WTC11 (cell line): ENCODE results near the gene HNRNPH2.

Experiments
- CTCF ChIP-seq: fragments of 200-600 bp; IDR thresholded peaks from 2 replicates; pipeline ENCODE4 v1.8.0; 2022; ENCODE audit warnings: antibody characterized with exemption
- KAT7 ChIP-seq: sonication (generic); formaldehyde crosslinking; IDR thresholded peaks from 2 replicates; pipeline ENCODE4 v1.8.1; 2023; ENCODE audit warnings: missing genetic modification reagents, mild to moderate bottlenecking, borderline replicate concordance
- MAX ChIP-seq: sonication (generic); formaldehyde crosslinking; IDR thresholded peaks from 2 replicates; pipeline ENCODE4 v1.8.0; 2022; ENCODE audit warnings: mild to moderate bottlenecking, missing genetic modification reagents
- MXD4 ChIP-seq: fragments of 250-450 bp; sonication (Bioruptor Pico); IDR thresholded peaks from 2 replicates; pipeline ENCODE4 v1.8.0; 2021; ENCODE audit warnings: mild to moderate bottlenecking, moderate library complexity, borderline replicate concordance
- PREB ChIP-seq: sonication (generic); formaldehyde crosslinking; IDR thresholded peaks from 2 replicates; pipeline ENCODE4 v1.8.1; 2022; ENCODE audit warnings: mild to moderate bottlenecking, missing genetic modification reagents, moderate library complexity, borderline replicate concordance
- SP1 ChIP-seq: sonication (generic); formaldehyde crosslinking; conservative IDR thresholded peaks from 2 replicates; pipeline ENCODE4 v1.8.1; 2022; ENCODE audit warnings: missing genetic modification reagents
- STAT6 ChIP-seq: sonication (generic); formaldehyde crosslinking; conservative IDR thresholded peaks from 2 replicates; pipeline ENCODE4 v1.8.1; 2023; ENCODE audit warnings: mild to moderate bottlenecking, low read depth, missing genetic modification reagents, moderate library complexity
- TCF7 ChIP-seq: sonication (generic); formaldehyde crosslinking; IDR thresholded peaks from 2 replicates; pipeline ENCODE4 v1.8.0; 2022; ENCODE audit warnings: mild to moderate bottlenecking, low read depth, missing genetic modification reagents, moderate library complexity
- ZNF138 ChIP-seq: sonication (generic); formaldehyde crosslinking; conservative IDR thresholded peaks from 2 replicates; pipeline ENCODE4 v1.8.1; 2022; ENCODE audit warnings: mild to moderate bottlenecking, moderate library complexity, missing genetic modification reagents
- ZNF317 ChIP-seq: sonication (generic); formaldehyde crosslinking; IDR thresholded peaks from 2 replicates; pipeline ENCODE4 v1.8.1; 2023; ENCODE audit warnings: low read depth, mild to moderate bottlenecking, moderate library complexity, missing genetic modification reagents, borderline replicate concordance

- TF ChIP-seq PREB (CRISPR knock-in tag) (no peak), MXD4 (CRISPR knock-in tag) (no peak), MAX (CRISPR knock-in tag) (no peak), SP1 (CRISPR knock-in tag) (no peak), TCF7 (no peak), ZNF317 (no peak), CTCF (no peak), KAT7 (CRISPR knock-in tag) (no peak), ZNF138 (no peak), STAT6 (CRISPR knock-in tag) (no peak)
Measured at GRCh38 chrX:101409043-101409442, 1.0 kb downstream of the HNRNPH2 start.
